GM12864 (cell line): ENCODE data around the gene KMT2C.
"Not testable (repeated sequence)": the region's sequence is repeated elsewhere in the genome, so short reads cannot be mapped to it uniquely, and the experiment has no call there.

ENCODE experiments used
- DNase-seq: peaks from one replicate; pipeline ENCODE4 v3.0.0-alpha.2; 2011; ENCODE audit warnings: low read depth
- H3K4me3 ChIP-seq: 2 replicates; pipeline ENCODE4 v1.5.1; 2011; ENCODE audit warnings: mild to moderate bottlenecking, low read depth, low read length, control low read depth
- CTCF ChIP-seq: IDR thresholded peaks from 2 replicates; pipeline ENCODE4 v1.5.1; 2011; ENCODE audit warnings: low read depth, mild to moderate bottlenecking, moderate library complexity, low read length, control low read depth, inconsistent platforms; ENCODE audit errors: missing control alignments

KMT2C gene

GRCh38 chr7:152411389-152411788 is 24.4 kb downstream of the KMT2C start:
- TF ChIP-seq CTCF: no peak

GRCh38 chr7:152406491-152406890 is 29.3 kb downstream of the KMT2C start:
- DNase-seq: no peak
- no peak overlapping the region for H3K4me3 ChIP-seq
- no peak for TF ChIP-seq CTCF

More at GRCh38 chr7:152411389-152411788, 24.4 kb downstream of the KMT2C start:
- DNase-seq: no peak
- no peak overlapping the region for H3K4me3 ChIP-seq

GRCh38 chr7:152406030-152406429 is 29.8 kb downstream of the KMT2C start:
- DNase-seq, H3K4me3 ChIP-seq: not testable (repeated sequence)

GRCh38 chr7:152403726-152404125 is 32.1 kb downstream of the KMT2C start:
- TF ChIP-seq CTCF: no peak
- no peak overlapping the region for H3K4me3 ChIP-seq
- no peak for DNase-seq

- DNase-seq: no peak
- no peak overlapping the region for H3K4me3 ChIP-seq
- TF ChIP-seq CTCF: no peak
These were observed 33.2 kb downstream of the KMT2C start for GRCh38 chr7:152402384-152403250.

- TF ChIP-seq CTCF: no peak
- DNase-seq: no peak
- no peak overlapping the region for H3K4me3 ChIP-seq
These were observed 36.5 kb downstream of the KMT2C start for GRCh38 chr7:152399344-152399743.

GRCh38 chr7:152395112-152395511 is 40.7 kb downstream of the KMT2C start:
- DNase-seq: no peak
- TF ChIP-seq CTCF: no peak
- H3K4me3 ChIP-seq: no peak overlapping the region
